ENCODE data around the gene CRELD2.

- TF ChIP-seq, protein P1, sequence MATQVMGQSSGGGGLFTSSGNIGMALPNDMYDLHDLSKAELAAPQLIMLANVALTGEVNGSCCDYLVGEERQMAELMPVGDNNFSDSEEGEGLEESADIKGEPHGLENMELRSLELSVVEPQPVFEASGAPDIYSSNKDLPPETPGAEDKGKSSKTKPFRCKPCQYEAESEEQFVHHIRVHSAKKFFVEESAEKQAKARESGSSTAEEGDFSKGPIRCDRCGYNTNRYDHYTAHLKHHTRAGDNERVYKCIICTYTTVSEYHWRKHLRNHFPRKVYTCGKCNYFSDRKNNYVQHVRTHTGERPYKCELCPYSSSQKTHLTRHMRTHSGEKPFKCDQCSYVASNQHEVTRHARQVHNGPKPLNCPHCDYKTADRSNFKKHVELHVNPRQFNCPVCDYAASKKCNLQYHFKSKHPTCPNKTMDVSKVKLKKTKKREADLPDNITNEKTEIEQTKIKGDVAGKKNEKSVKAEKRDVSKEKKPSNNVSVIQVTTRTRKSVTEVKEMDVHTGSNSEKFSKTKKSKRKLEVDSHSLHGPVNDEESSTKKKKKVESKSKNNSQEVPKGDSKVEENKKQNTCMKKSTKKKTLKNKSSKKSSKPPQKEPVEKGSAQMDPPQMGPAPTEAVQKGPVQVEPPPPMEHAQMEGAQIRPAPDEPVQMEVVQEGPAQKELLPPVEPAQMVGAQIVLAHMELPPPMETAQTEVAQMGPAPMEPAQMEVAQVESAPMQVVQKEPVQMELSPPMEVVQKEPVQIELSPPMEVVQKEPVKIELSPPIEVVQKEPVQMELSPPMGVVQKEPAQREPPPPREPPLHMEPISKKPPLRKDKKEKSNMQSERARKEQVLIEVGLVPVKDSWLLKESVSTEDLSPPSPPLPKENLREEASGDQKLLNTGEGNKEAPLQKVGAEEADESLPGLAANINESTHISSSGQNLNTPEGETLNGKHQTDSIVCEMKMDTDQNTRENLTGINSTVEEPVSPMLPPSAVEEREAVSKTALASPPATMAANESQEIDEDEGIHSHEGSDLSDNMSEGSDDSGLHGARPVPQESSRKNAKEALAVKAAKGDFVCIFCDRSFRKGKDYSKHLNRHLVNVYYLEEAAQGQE (IDR thresholded peaks at IDR 0.05; ENCODE audit: unreplicated experiment): no peak
- TF ChIP-seq, protein P2, sequence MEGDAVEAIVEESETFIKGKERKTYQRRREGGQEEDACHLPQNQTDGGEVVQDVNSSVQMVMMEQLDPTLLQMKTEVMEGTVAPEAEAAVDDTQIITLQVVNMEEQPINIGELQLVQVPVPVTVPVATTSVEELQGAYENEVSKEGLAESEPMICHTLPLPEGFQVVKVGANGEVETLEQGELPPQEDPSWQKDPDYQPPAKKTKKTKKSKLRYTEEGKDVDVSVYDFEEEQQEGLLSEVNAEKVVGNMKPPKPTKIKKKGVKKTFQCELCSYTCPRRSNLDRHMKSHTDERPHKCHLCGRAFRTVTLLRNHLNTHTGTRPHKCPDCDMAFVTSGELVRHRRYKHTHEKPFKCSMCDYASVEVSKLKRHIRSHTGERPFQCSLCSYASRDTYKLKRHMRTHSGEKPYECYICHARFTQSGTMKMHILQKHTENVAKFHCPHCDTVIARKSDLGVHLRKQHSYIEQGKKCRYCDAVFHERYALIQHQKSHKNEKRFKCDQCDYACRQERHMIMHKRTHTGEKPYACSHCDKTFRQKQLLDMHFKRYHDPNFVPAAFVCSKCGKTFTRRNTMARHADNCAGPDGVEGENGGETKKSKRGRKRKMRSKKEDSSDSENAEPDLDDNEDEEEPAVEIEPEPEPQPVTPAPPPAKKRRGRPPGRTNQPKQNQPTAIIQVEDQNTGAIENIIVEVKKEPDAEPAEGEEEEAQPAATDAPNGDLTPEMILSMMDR (conservative IDR thresholded peaks at IDR 0.05; ENCODE audit: low read depth in 2 of 2): no peak
- TF ChIP-seq EZH2phosphoT487 (IDR thresholded peaks at IDR 0.05; ENCODE audit: unreplicated experiment) (no peak), EZH2 (IDR thresholded peaks at IDR 0.05; ENCODE audit: low read depth, unreplicated experiment) (no peak), POLR2AphosphoS5 (IDR thresholded peaks at IDR 0.05; ENCODE audit: low read depth) (no peak)
Measured at GRCh38 chr22:49925525-49926128, 7.2 kb downstream of the CRELD2 start.

Data from GM23338 (cell line).